Measurements from ENCODE around the gene HPGDS. TPM values are rescaled to one million over a fixed set of nuclear protein-coding genes. Genes with fewer than 3 reads are reported as not detected.

The HPGDS gene
- total and polyA plus RNA-seq, 2 experiments from 2014 or later, result not detected

GRCh38 chr4:94349193-94349592 is 6.6 kb upstream of the HPGDS start (continued):
- no peak for TF ChIP-seq NANOG (IDR thresholded peaks at IDR 0.05; ENCODE audit: borderline replicate concordance)
- TF ChIP-seq ZNF331 (CRISPR knock-in tag; IDR thresholded peaks at IDR 0.05; ENCODE audit: low read depth), result no peak
- no peak for TF ChIP-seq CTCF (conservative IDR thresholded peaks at IDR 0.05; ENCODE audit: low read depth in 2 of 2)

- Histone ChIP-seq H3K9me2 (ENCODE audit: insufficient read depth) (no peaks in the 10 kb centered on the region), H3K36me3 (ENCODE audit: insufficient read depth) (no peaks in the 10 kb centered on the region), H4K20me1 (replicated peaks; ENCODE audit: insufficient read depth) (no peaks in the 10 kb centered on the region), H3K4me2 (no peak overlapping the region), H3K4me1 (ENCODE audit: insufficient read depth) (no peaks in the 10 kb centered on the region), H3K27ac (ENCODE audit: low read depth) (no peak overlapping the region), H3K79me2 (replicated peaks; ENCODE audit: insufficient read depth) (no peaks in the 10 kb centered on the region), H3K27me3 (ENCODE audit: insufficient read depth) (no peaks in the 10 kb centered on the region), H3K4me3 (no peak overlapping the region), H2AFZ (no peak overlapping the region), H3F3A (replicated peaks; ENCODE audit: low read depth) (no peaks in the 10 kb centered on the region)
- ATAC-seq (no peak), DNase-seq (ENCODE audit: low spot score) (no peak)
- Mint-ChIP-seq H3K27ac (no peak overlapping the region), H3K4me1 (no peaks in the 10 kb centered on the region), H3K4me3 (no peak overlapping the region), H3K36me3 (ENCODE audit: low read depth) (no peaks in the 10 kb centered on the region), H3K27me3 (ENCODE audit: insufficient read depth, low read depth, poor library complexity) (no peaks in the 10 kb centered on the region), H3K9me3 (no peaks in the 10 kb centered on the region)
- TF ChIP-seq REST (IDR thresholded peaks at IDR 0.05; ENCODE audit: unreplicated experiment), result no peak
- no peak for TF ChIP-seq STAT1 (IDR thresholded peaks at IDR 0.05; ENCODE audit: unreplicated experiment)
Measured at GRCh38 chr4:94348666-94349065, 6.0 kb upstream of the HPGDS start.

GRCh38 chr4:94346541-94346940 is 3.9 kb upstream of the HPGDS start:
- Histone ChIP-seq H3K4me1 (ENCODE audit: insufficient read depth) (no peaks in the 10 kb centered on the region), H3K9me2 (ENCODE audit: insufficient read depth) (no peaks in the 10 kb centered on the region), H3F3A (replicated peaks; ENCODE audit: low read depth) (no peaks in the 10 kb centered on the region), H3K27me3 (ENCODE audit: insufficient read depth) (no peaks in the 10 kb centered on the region), H2AFZ (no peak overlapping the region), H4K20me1 (replicated peaks; ENCODE audit: insufficient read depth) (no peaks in the 10 kb centered on the region), H3K79me2 (replicated peaks; ENCODE audit: insufficient read depth) (no peaks in the 10 kb centered on the region), H3K36me3 (ENCODE audit: insufficient read depth) (no peaks in the 10 kb centered on the region), H3K4me2 (no peak overlapping the region), H3K27ac (ENCODE audit: low read depth) (no peak overlapping the region), H3K4me3 (no peak overlapping the region)
- Mint-ChIP-seq H3K27ac (no peak overlapping the region), H3K4me1 (no peaks in the 10 kb centered on the region), H3K36me3 (ENCODE audit: low read depth) (no peaks in the 10 kb centered on the region), H3K27me3 (ENCODE audit: insufficient read depth, low read depth, poor library complexity) (no peaks in the 10 kb centered on the region), H3K9me3 (no peaks in the 10 kb centered on the region), H3K4me3 (no peak overlapping the region)
- DNase-seq (ENCODE audit: low spot score) (no peak), ATAC-seq (no peak)
- no peak for TF ChIP-seq STAT1 (IDR thresholded peaks at IDR 0.05; ENCODE audit: unreplicated experiment)
- TF ChIP-seq ZNF331 (CRISPR knock-in tag; IDR thresholded peaks at IDR 0.05; ENCODE audit: low read depth), result no peak
- no peak for TF ChIP-seq CTCF (conservative IDR thresholded peaks at IDR 0.05; ENCODE audit: low read depth in 2 of 2)
- TF ChIP-seq NANOG (IDR thresholded peaks at IDR 0.05; ENCODE audit: borderline replicate concordance), result no peak
- TF ChIP-seq REST (IDR thresholded peaks at IDR 0.05; ENCODE audit: unreplicated experiment), result no peak

Data from GM23338 (cell line).